BJ (cell line): ENCODE data around the gene GHRHR. TPM values are rescaled to one million over a fixed set of nuclear protein-coding genes. Genes with fewer than 3 reads are reported as not detected.
A peak's percentile ranks its signal among the peaks of the same experiment; 100 is the strongest.

Experiments used
- CTCF ChIA-PET: fragments of 350-600 bp; formaldehyde crosslinking; extraction: SDS; loops from one replicate; lab custom pipeline; 2021; ENCODE audit warnings: antibody characterized with exemption, inconsistent platforms; lab: Yijun Ruan, JAX
- POLR2A ChIA-PET: fragments of 300-600 bp; sonication (Branson Sonifier 250); formaldehyde crosslinking; extraction: SDS; loops from one replicate; lab custom pipeline; 2021; ENCODE audit warnings: antibody characterized with exemption; lab: Charles Lee
- DNase-seq: peaks from one replicate; pipeline ENCODE4 v3.0.0-alpha.2; 2011; ENCODE audit warnings: low read depth
- H3K27me3 ChIP-seq: 2 replicates; pipeline ENCODE4 v1.6.0; 2011; ENCODE audit warnings: low read length; ENCODE audit not compliant: control insufficient read depth, insufficient read depth
- H3K36me3 ChIP-seq: 2 replicates; pipeline ENCODE4 v1.5.1; 2011; ENCODE audit warnings: low read length; ENCODE audit not compliant: control insufficient read depth, insufficient read depth
- H3K4me3 ChIP-seq: 2 replicates; pipeline ENCODE4 v1.5.1; 2011; ENCODE audit warnings: low read depth, mild to moderate bottlenecking, control low read depth, low read length
- polyA plus RNA-seq: library from polyadenylated mRNA; depleted of rRNA; stranded (reverse); fragments of >200 nt; gene quantifications from 2 replicates; pipeline ENCODE4 v1.2.3, GENCODE V29; 2011
- TF ChIP-seq, protein P1 (sequence below): IDR thresholded peaks from 2 replicates; pipeline ENCODE4 v1.5.1; 2011; ENCODE audit warnings: low read depth, mild to moderate bottlenecking, control low read depth, inconsistent platforms, low read length, moderate library complexity; ENCODE audit not compliant: insufficient read depth

Gene GHRHR
- polyA plus RNA-seq, 1 experiment = not detected

DNA sequence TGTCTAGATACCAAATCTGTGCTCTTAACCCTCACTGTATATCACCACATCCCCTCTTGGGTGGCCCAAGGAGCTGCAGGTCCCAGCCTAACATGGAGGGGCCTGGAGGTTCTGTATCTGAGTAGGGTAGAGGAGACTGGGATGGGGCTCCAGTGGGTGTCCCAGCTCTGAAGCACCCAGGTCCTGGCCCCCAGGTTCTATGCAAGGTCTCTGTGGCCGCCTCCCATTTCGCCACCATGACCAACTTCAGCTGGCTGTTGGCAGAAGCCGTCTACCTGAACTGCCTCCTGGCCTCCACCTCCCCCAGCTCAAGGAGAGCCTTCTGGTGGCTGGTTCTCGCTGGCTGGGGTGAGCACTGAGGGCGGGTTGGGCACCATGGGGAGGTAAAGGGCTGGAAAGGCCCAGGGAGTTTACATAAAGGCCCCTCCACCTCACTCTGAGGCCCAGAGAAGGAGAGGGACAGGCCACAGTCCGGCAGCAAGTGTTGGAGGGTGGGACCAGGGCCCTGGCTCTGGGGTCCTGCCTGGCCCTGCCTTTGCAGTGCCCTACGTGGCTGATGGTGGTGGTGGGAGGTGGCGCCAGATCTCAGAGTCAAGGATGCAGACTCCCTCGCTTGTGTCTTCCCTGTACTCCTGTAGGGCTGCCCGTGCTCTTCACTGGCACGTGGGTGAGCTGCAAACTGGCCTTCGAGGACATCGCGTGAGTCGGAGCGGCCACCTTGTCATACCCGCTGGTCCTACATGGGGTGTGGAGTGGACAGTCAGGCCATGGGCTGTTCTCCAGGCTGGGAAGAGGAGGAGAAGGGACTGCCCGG lies 10.2 kb downstream of the GHRHR start:
- TF ChIP-seq, protein P1, sequence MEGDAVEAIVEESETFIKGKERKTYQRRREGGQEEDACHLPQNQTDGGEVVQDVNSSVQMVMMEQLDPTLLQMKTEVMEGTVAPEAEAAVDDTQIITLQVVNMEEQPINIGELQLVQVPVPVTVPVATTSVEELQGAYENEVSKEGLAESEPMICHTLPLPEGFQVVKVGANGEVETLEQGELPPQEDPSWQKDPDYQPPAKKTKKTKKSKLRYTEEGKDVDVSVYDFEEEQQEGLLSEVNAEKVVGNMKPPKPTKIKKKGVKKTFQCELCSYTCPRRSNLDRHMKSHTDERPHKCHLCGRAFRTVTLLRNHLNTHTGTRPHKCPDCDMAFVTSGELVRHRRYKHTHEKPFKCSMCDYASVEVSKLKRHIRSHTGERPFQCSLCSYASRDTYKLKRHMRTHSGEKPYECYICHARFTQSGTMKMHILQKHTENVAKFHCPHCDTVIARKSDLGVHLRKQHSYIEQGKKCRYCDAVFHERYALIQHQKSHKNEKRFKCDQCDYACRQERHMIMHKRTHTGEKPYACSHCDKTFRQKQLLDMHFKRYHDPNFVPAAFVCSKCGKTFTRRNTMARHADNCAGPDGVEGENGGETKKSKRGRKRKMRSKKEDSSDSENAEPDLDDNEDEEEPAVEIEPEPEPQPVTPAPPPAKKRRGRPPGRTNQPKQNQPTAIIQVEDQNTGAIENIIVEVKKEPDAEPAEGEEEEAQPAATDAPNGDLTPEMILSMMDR = no peak
- Histone ChIP-seq H3K4me3 (no peak overlapping the region), H3K27me3 (peaks cover 19% of the 10 kb centered on the region), H3K36me3 (no peaks in the 10 kb centered on the region)
- ChIA-PET CTCF (interaction anchor here (0.6 to 6.8 kb wide), 15 partner anchors 9 to 229 kb away, joined by 3 to 48 read pairs (median 4); partner anchors contain the start of gene GHRHR), POLR2A (no interaction called here)
- no peak for DNase-seq

DNA sequence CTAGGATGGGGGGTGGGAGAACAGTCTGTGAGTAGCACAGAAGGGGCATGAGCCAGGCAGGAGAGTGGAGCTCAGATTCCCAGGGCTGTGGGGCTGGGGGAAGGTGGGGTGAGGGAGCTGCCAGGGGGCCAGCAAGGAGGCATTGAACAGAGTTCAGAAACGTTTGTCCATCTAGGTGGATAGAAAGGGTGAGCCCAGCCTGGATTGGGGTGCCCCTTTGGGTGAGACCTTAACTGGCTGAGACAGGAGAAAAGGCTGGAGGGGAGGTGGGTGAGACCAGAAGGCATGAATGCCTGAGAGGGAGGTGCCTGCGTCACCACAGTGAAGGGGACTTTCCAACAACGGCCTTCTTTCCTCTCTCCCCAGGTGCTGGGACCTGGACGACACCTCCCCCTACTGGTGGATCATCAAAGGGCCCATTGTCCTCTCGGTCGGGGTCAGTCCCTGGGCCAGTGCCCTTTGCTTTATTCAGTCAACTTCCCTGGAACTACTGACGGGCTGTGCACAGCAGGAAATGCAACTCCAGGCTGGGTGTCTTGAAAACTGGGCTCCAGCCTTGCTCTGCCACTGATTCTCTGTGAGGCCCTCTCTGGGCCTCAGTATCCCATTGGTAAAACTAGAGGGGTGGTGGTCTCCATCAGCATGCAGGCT lies 11.0 kb downstream of the GHRHR start:
- H3K4me3 ChIP-seq = no peak overlapping the region
- POLR2A ChIA-PET = no interaction called here
- TF ChIP-seq, protein P1 = peak; percentile 74
- no peaks in the 10 kb centered on the region for H3K36me3 ChIP-seq
- CTCF ChIA-PET = interaction anchor here (0.7 to 6.8 kb wide), 11 partner anchors 8 to 230 kb away, joined by 3 to 48 read pairs (median 6); partner anchors contain the start of gene GHRHR
- no peak for DNase-seq
- peaks cover 19% of the 10 kb centered on the region for H3K27me3 ChIP-seq

DNA sequence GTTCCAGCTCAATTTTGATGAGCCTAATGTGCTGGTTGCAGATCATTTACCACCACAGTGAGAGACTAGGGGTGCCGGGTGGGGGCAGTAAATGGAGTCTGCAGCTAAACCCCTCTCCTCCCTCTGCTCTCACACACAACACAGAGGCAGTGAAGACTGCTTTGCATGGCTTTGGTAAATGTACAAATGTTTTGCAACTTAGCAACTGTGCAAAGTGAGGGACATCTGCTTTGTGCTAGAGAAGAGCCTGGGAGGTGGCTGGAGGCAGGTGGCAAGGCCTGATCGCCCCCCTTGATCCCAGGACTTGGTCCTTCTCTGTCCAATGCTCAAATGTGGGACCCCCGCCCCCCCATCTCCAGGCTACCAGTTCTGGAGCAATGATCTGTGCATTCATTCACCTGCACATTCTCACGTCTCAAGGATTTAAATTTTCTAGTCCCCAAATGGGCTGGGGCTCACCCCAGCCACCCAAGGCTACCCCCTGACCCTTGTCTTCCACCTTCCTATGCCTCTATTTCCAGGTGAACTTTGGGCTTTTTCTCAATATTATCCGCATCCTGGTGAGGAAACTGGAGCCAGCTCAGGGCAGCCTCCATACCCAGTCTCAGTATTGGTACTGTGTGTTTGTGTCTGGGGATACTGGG lies 11.6 kb downstream of the GHRHR start:
- ChIA-PET CTCF (interaction anchor here (1.4 to 6.8 kb wide), 4 partner anchors 8 to 174 kb away, joined by 3 to 48 read pairs (median 18); no protein-coding TSS in a partner anchor), POLR2A (no interaction called here)
- Histone ChIP-seq H3K36me3 (no peaks in the 10 kb centered on the region), H3K27me3 (peaks cover 19% of the 10 kb centered on the region), H3K4me3 (no peak overlapping the region)
- DNase-seq = no peak
- TF ChIP-seq, protein P1 = no peak

DNA sequence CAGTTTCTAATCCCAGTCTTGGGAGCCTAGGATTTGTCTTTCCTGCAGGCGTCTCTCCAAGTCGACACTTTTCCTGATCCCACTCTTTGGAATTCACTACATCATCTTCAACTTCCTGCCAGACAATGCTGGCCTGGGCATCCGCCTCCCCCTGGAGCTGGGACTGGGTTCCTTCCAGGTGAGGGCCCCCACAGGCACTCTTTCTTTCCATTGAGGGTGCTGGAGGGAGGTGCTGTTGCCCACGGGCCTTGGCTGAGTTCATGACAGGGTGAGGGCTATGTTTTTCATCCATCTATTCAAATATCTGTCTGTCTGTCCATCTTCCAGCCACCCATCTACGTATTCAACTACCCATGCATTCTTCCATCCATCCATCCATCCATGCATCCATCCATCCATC lies 12.6 kb downstream of the GHRHR start:
- Histone ChIP-seq H3K36me3 (no peaks in the 10 kb centered on the region), H3K27me3 (peaks cover 17% of the 10 kb centered on the region), H3K4me3 (no peak overlapping the region)
- CTCF ChIA-PET = interaction anchor here (0.5 to 1.4 kb wide), 2 partner anchors 13 to 61 kb away, joined by 3 read pairs; no protein-coding TSS in a partner anchor
- POLR2A ChIA-PET = no interaction called here
- TF ChIP-seq, protein P1 = no peak
- no peak for DNase-seq
